ENCODE measurements around the gene BAIAP2L1. TPM values are rescaled to one million over a fixed set of nuclear protein-coding genes. Genes with fewer than 3 reads are reported as not detected.

Gene BAIAP2L1
- total and polyA plus RNA-seq, 2 of the 8 experiments (the other 6 are each of a cell fraction or from before 2014, with no cell fraction given) = 19.2 to 42.9 TPM

- Histone ChIP-seq H2BK12ac (ENCODE audit: low read depth, low read length) (no peak overlapping the region), H2AK5ac (ENCODE audit: low read depth, low read length) (no peak overlapping the region), H4K5ac (ENCODE audit: insufficient read length, low read depth, low read length) (no peak overlapping the region), H2AFZ (ENCODE audit: low read length) (no peak overlapping the region), H3K36me3 (ENCODE audit: control insufficient read depth in 2 of 4, insufficient read depth in 4 of 4, low read length in 3 of 4) (no peaks in the 10 kb centered on the region; a peak in 1 of 8 replicates), H3K79me1 (ENCODE audit: low read depth, low read length) (peaks cover 8% of the 10 kb centered on the region; the same call in 1 of the 2 replicates), H3K23me2 (ENCODE audit: low read depth, low read length) (no peaks in the 10 kb centered on the region), H2BK15ac (ENCODE audit: low read length) (no peak overlapping the region), H4K8ac (ENCODE audit: extremely low read depth, insufficient read depth, low read length) (no peak overlapping the region), H3K4ac (replicated peaks; ENCODE audit: insufficient read length, low read depth, low read length) (no peak overlapping the region), H3K14ac (ENCODE audit: insufficient read length) (no peak overlapping the region), H3K9ac (replicated peaks in 1 of 4; ENCODE audit: extremely low read depth in 1 of 4, low read depth in 3 of 4, low read length in 3 of 4) (no peak overlapping the region), H4K20me1 (replicated peaks in 1 of 2; ENCODE audit: control insufficient read depth in 1 of 2, insufficient read depth in 2 of 2, low read length in 2 of 2) (peaks cover 2% of the 10 kb centered on the region in 2 experiments), H3K18ac (ENCODE audit: extremely low read depth, low read length) (no peak overlapping the region), H2BK20ac (ENCODE audit: low read length) (no peak overlapping the region), H2BK5ac (ENCODE audit: low read depth, low read length) (no peak overlapping the region), H3K9me3 (ENCODE audit: insufficient read depth in 2 of 2, low read depth in 1 of 2, low read length in 1 of 2) (no peaks in the 10 kb centered on the region), H3K56ac (replicated peaks; ENCODE audit: insufficient read length, low read depth, low read length) (no peak overlapping the region), H3K4me3 (ENCODE audit: extremely low read depth in 1 of 4, insufficient read depth in 2 of 4, low read depth in 3 of 4, low read length in 4 of 4) (no peak overlapping the region), H3K27me3 (replicated peaks in 1 of 4; ENCODE audit: control insufficient read depth in 3 of 4, extremely low read depth in 1 of 4, insufficient read depth in 3 of 4, low read length in 3 of 4) (no peaks in the 10 kb centered on the region), H3K23ac (ENCODE audit: insufficient read length) (no peak overlapping the region), H3K79me2 (ENCODE audit: control insufficient read depth in 1 of 2, insufficient read depth in 2 of 2, low read length in 2 of 2) (peaks cover 0 to 55% of the 10 kb centered on the region in 2 experiments; a peak in 3 of 4 replicates), H3K4me2 (ENCODE audit: insufficient read depth in 1 of 2, low read depth in 2 of 2, low read length in 2 of 2) (no peak overlapping the region), H3K27ac (ENCODE audit: low read depth, low read length) (no peak overlapping the region), H3K4me1 (replicated peaks in 1 of 4; ENCODE audit: control insufficient read depth in 3 of 4, insufficient read depth in 4 of 4, low read length in 3 of 4) (no peaks in the 10 kb centered on the region), H2BK120ac (replicated peaks; ENCODE audit: low read depth, low read length) (no peak overlapping the region), H4K91ac (replicated peaks; ENCODE audit: insufficient read length, low read length) (no peak overlapping the region)
- DNase-seq (ENCODE audit: low read depth in 1 of 2, low spot score in 2 of 2) (no peak), FAIRE-seq (no peak)
- WGBS, 2 experiments (ENCODE audit: extremely low coverage in 1 of 2, insufficient coverage in 1 of 2, insufficient read length in 1 of 2, insufficient replicate concordance in 2 of 2, low coverage in 1 of 2, low lambda C conversion rate in 2 of 2, missing lambda C conversion rate in 1 of 2) = 89% methylated on average over 3 of the region's 3 CpGs; no CpG with 5 or more reads in 1 of the 2 experiments
- CTCF ChIA-PET (ENCODE audit: partially characterized antibody) = interaction anchor here (1.2 kb wide), 1 partner anchor 27 kb away, joined by 3 read pairs; the partner anchor contains the start of gene BAIAP2L1
- POLR2A ChIA-PET (ENCODE audit: partially characterized antibody) = no interaction called here
- TF ChIP-seq ATF2 (IDR thresholded peaks at IDR 0.05; ENCODE audit: low read length) (no peak), POU5F1 (IDR thresholded peaks at IDR 0.05; ENCODE audit: low read depth, low read length) (no peak), KDM4A (IDR thresholded peaks at IDR 0.05; ENCODE audit: low read depth, low read length, severe bottlenecking) (no peak), EGR1 (IDR thresholded peaks at IDR 0.05; ENCODE audit: borderline replicate concordance, low read depth, low read length) (no peak), CBX5 (IDR thresholded peaks at IDR 0.05; ENCODE audit: low read depth, low read length) (no peak), ZNF274 (IDR thresholded peaks at IDR 0.05; ENCODE audit: borderline replicate concordance, extremely low read depth, low read length) (no peak), FOSL1 (IDR thresholded peaks at IDR 0.05; ENCODE audit: insufficient read depth, low read depth, low read length) (no peak), HDAC6 (IDR thresholded peaks at IDR 0.05; ENCODE audit: low read depth, low read length) (no peak), EP300 (IDR thresholded peaks at IDR 0.05; ENCODE audit: borderline replicate concordance in 1 of 2, low read depth in 2 of 2, low read length in 2 of 2) (no peak), ASH2L (IDR thresholded peaks at IDR 0.05; ENCODE audit: low read length) (no peak), CHD1 (IDR thresholded peaks at IDR 0.05; ENCODE audit: low read depth, low read length) (no peak)
Observed at GRCh38 chr7:98374285-98374680, 26.6 kb downstream of the BAIAP2L1 start.
